Peyer's patch (tissue), 4 donors: ENCODE results near the gene AURKB.

Experiments
- CTCF ChIP-seq, 6 experiments: fragments of 450-650 bp in 4 of 6; fragments of 200-600 bp in 2 of 6; sonication (generic) in 1 of 6; IDR thresholded peaks; one replicate each; pipeline ENCODE4 v1.5.1; 2017 to 2019; ENCODE audit warnings: antibody characterized with exemption in 6 of 6, mild to moderate bottlenecking in 3 of 6, moderate library complexity in 1 of 6
- POLR2A ChIP-seq, 2 donors: fragments of 450-650 bp; IDR thresholded peaks; one replicate each; pipeline ENCODE4 v1.5.1; 2017; ENCODE audit warnings: antibody characterized with exemption in 2 of 2, mild to moderate bottlenecking in 2 of 2, moderate library complexity in 2 of 2

- TF ChIP-seq CTCF (IDR thresholded peaks at IDR 0.05) (no peak), POLR2A (IDR thresholded peaks at IDR 0.05) (no peak)
Observed at GRCh38 chr17:8235676-8236075, 25.3 kb upstream of the AURKB start.
